ENCODE measurements around the gene GPR137. TPM values are rescaled to one million over a fixed set of nuclear protein-coding genes. Genes with fewer than 3 reads are reported as not detected.

The GPR137 gene
- total RNA-seq, 1 donor from 2014 or later: 24.8 TPM

GRCh38 chr11:64288353-64288750 lies 2.7 kb downstream of the GPR137 start:
- no peak for TF ChIP-seq CTCF (conservative IDR thresholded peaks at IDR 0.05; ENCODE audit: low read depth, low read length)
- no peak for DNase-seq (ENCODE audit: low read depth)
- H3K4me3 ChIP-seq (ENCODE audit: low read depth, low read length): no peak overlapping the region

- no peak for TF ChIP-seq CTCF (conservative IDR thresholded peaks at IDR 0.05; ENCODE audit: low read depth, low read length)
- no peak for DNase-seq (ENCODE audit: low read depth)
- H3K4me3 ChIP-seq (ENCODE audit: low read depth, low read length): no peak overlapping the region
Observed at GRCh38 chr11:64289002-64289564, 3.4 kb downstream of the GPR137 start.

GRCh38 chr11:64290352-64291261 lies 5.0 kb downstream of the GPR137 start:
- no peak for DNase-seq (ENCODE audit: low read depth)
- no peak overlapping the region for H3K4me3 ChIP-seq (ENCODE audit: low read depth, low read length)
- no peak for TF ChIP-seq CTCF (conservative IDR thresholded peaks at IDR 0.05; ENCODE audit: low read depth, low read length)

- H3K4me3 ChIP-seq (ENCODE audit: low read depth, low read length): no peak within 1 kb of the TSS
- no peak for TF ChIP-seq CTCF (conservative IDR thresholded peaks at IDR 0.05; ENCODE audit: low read depth, low read length)
- DNase-seq (ENCODE audit: low read depth): no peak
Observed at GRCh38 chr11:64291262-64291751, 5.7 kb downstream of the GPR137 start, which contains the start of gene KCNK4. KCNK4 (plus strand) TSS chr11:64291302; CDS start chr11:64293019, 1,717 bp downstream.

- no peak for TF ChIP-seq CTCF (conservative IDR thresholded peaks at IDR 0.05; ENCODE audit: low read depth, low read length)
- DNase-seq (ENCODE audit: low read depth): no peak
- H3K4me3 ChIP-seq (ENCODE audit: low read depth, low read length): no peak overlapping the region
Observed at GRCh38 chr11:64291752-64292459, 6.3 kb downstream of the GPR137 start.

- no peak for DNase-seq (ENCODE audit: low read depth)
- no peak for TF ChIP-seq CTCF (conservative IDR thresholded peaks at IDR 0.05; ENCODE audit: low read depth, low read length)
- no peak overlapping the region for H3K4me3 ChIP-seq (ENCODE audit: low read depth, low read length)
Observed at GRCh38 chr11:64292460-64293254, 7.0 kb downstream of the GPR137 start.
